Urothelium cell line (cell line): Measurements from ENCODE around the gene CPT2.

Experiments used
- DNase-seq: peaks from one replicate; pipeline ENCODE4 v3.0.0; 2011; ENCODE audit warnings: low spot score, mixed read lengths
- FAIRE-seq: peaks from 2 replicates; lab custom pipeline; 2011; peaks lifted over from hg19 to GRCh38; lab: Jason Lieb, UNC

The CPT2 gene

DNA sequence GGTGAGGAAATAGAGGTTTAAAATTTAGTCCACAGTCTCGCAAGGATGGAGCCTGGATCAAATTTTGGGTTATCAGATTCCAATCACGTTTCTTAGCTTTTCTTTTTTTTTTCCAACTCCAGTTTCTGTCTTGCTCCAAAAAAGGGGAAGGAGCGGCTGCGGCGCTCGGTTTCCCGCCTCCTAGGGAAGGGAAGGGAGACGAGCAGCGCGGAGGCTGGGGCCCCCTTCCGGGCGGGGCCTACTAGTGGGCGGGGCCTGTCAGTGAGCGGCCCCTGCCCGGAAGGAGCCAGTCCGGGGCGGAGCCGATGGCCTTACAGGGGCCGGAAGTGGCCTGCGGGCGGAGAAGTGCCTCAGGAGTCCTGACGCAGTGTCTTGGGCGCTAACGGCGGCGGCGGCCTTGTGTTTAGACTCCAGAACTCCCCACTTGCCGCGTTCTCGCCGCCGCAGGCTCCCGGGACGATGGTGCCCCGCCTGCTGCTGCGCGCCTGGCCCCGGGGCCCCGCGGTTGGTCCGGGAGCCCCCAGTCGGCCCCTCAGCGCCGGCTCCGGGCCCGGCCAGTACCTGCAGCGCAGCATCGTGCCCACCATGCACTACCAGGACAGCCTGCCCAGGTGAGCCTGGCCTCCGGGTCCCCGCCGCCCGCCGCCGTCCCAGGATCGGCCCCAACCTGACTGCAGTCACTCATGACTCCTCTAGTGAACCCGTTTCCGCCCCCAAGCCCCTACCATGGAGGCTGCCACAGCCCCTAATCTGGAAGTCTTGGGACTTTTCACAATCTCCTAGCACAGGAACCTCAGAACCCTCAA lies at the start of gene CPT2:
Gene CPT2, plus strand, starts transcription at position 340 of the 806 bp plus-strand sequence. Its CDS starts 120 bp downstream, at position 460.
- peak; percentile 99 for DNase-seq
- no peak for FAIRE-seq

DNA sequence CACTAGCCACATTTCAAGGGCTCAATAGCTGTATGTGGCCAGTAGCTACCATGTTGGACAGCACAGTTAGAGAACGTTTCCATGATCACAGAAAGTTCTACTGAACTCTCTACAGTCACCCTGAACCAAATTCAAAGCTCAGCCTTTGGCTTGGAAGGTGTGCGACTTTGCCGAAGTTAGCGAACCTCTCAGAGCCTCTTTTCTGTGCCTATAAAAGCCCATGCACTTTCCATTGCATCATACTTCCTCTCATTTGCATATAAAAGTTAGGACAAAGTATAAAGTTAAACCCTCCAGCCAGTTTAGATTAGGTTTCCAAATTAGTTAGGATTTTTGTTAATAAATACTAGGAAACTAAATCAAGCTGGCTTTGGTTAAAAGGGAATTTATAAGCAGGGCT lies 49.5 kb upstream of the CPT2 start:
- FAIRE-seq (no peak), DNase-seq (no peak)

DNA sequence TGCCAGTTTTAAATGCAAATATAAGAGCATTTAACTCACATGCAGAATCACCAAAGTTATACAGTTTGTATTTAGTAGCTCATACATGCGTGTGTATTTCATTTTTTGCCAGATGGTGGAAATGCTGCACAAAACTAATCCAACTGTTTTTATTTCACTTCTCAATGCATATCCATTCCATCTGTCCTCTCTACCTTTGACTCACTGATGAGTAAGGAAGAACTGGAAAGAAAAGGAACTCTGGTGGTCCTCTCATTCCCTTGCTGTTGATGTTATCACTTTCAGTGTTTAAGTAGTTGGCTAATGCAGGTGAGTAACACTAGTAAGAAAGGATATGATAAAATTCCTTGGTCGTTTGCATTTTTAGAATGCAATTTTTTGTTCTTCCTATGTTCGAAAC lies 48.5 kb upstream of the CPT2 start:
- DNase-seq = no peak
- no peak for FAIRE-seq

DNA sequence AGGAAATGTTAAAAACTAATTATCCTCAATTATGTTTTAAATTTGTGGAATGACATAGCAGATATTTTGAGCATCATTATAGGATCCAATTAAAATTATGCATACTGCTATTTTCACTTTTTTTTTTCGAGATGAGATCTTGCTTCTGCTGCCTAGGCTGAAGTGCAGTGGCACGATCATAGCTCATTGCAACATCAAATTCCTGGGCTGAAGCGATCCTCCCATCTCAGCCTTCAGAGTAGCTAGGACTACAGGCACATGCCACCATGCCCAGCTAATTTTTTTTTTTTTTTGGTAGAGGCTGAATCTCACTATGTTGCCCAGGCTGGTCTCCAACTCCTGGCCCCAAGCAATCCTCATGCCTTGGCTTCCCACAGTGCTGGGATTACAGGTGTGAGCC lies 42.9 kb upstream of the CPT2 start:
- DNase-seq = no peak
- no peak for FAIRE-seq

DNA sequence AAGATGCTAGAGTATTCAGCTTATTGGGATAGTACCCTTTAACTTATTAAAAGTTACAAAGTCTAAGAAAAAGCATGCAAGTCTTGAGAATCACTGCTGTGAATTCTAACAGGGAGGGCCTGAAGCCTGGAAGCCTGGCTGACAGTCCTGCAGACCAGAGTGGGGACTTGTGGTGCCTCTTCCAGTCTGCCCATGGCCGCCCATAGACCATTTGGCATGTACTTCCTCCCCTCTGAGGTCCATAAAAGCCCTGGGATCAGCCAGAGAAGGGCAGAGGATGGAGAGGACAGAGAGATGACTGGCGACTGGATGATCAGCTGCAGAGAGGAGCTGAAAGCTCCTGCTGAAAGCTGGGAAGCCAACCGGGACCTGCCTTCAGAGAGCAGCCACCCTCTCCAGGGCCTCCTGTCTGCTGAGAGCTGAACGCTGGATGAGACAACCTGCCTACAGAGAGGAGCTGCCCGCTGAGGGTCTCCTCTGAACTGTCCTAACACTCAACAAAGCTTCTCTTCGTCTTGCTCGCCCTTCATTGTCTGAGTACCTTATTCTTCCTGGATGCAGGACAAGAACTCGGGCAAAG lies 41.7 kb upstream of the CPT2 start:
- no peak for FAIRE-seq
- DNase-seq = no peak

DNA sequence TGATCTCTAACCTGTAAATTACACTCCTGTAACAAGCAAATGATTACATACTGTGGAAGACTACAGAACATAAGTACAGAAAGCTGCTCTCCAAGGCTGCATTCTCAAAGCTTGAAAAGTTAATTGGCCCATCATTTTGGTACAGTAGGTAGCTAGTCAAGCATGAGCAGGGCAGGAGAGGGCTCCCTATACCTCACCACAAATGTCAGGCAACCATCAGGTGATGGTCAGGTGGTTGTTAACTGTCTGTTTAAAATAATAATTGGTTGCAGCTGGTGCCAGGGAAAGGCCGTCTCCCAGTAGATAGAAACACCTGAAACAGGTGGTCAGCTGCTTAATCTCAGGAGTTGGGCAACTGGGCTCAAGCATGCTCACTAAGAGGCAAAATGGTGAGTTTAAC lies 41.1 kb upstream of the CPT2 start:
- FAIRE-seq (no peak), DNase-seq (no peak)

DNA sequence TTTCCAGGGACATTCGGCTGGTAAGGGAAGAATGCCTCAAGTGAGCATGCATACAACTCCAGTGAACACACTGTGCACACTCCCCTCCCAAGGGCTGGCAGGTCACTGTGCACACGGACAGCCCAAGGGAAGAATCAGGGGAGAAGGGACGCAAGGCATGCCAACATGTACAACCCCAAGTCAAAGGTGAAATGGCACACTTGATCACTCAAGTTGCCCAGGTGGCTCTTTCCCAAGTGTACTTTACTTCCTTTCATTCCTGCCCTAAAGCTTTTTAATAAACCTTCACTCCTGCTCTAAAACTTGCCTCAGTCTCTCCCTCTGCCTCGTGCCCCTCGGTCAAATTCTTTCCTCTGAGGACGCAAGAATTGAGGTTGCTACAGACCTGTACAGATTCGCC lies 40.7 kb upstream of the CPT2 start:
- DNase-seq (no peak), FAIRE-seq (no peak)

DNA sequence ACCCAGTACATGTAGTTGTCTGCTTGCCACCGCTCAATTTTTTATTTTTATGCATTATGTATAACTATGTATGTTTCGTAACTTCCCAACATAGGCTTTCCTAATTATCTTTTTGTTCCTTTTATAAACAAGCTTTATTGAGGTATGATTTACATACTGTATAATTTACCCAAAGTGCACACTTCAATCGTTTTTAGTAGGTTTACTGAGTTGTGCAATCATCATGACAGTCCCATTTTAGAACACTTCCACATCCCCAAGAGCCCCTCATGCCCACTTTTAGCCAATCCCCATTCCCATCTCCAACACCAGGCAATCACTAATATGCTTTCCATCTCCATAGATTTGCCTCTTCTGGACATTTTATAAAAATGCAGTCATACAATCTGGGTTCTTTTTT lies 39.8 kb upstream of the CPT2 start:
- no peak for DNase-seq
- no peak for FAIRE-seq

DNA sequence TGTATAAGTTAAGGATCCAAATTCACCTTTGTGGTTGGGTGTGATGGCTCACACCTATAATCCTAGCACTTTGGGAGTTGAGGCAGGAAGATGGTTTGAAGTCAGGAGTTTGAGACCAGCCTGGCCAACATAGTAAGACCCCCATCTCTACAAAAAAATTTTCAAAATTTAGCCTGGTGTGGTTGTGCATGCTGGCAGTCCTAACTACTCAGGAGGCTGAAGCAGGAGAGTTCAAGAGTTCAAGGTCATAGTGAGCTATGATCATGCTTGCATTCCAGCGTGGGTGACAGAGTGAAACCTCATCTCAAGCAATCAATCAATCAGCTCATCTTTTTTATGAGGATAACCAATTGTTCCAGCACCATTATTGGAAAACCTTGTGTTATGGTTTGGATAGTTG lies 37.7 kb upstream of the CPT2 start:
- FAIRE-seq = no peak
- DNase-seq = no peak

DNA sequence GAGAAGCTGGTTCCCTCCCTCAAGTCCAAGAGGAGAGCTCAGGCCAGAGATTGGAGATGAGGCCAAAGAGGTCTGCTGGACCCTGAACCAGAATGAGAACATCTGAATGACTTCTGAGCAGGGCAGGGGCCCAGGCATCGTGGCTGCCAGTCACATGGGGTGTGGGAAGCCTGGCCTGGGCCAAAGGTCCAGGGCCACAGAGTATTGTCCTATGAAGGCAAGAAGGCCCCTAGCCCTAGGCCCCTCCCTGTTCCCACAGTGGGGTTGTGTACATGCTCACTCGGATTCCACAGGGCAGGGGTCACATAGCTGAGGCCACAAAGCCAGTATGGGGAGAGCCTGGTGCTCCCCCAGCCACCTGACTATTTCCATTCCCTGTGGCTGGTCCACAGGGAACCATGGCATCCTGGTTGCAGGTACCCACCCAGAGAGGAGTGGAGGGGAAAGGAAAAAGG lies 35.7 kb upstream of the CPT2 start:
- no peak for DNase-seq
- no peak for FAIRE-seq

DNA sequence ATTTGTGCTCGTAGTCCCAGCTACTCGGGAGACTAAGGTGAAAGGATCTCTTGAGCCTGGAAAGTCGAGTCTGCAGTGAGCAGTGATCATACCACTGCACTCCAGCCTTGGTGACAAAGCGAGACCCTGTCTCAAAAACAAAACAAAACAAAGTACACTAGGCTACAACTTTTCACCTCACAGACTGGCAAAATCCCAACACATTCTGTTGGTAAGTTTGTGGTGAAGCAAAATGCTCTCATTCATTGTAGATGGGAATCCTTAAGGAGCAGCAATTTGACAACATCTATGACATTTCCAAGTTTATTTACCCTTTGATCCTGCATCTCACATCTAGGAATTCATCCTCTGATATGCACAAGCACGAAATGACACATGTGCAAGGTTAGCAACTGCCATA lies 34.0 kb upstream of the CPT2 start:
- DNase-seq = no peak
- no peak for FAIRE-seq

DNA sequence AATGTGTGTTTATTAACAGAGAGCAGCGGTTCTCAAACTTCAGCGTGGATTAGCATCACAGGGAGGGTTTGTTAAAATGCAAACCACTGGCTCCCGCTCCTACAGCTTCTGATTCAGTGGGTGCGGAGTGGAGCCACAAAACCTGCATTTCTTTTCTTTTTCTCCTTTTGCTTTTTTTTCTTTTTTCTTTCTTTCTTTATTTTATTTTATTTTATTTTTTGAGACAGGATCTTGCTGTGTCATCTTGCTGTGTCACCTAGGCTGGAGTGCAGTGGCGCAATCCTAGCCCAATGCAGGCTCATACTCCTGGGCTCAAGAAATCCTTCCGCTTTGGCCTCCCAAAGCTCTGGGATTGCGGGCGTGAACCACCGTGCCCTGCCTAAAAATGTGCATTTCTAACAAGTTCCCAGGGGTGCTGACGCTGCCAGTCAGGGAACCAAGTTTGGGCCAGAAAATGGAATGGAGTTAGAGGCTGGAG lies 33.3 kb upstream of the CPT2 start:
- DNase-seq = no peak
- FAIRE-seq = no peak

DNA sequence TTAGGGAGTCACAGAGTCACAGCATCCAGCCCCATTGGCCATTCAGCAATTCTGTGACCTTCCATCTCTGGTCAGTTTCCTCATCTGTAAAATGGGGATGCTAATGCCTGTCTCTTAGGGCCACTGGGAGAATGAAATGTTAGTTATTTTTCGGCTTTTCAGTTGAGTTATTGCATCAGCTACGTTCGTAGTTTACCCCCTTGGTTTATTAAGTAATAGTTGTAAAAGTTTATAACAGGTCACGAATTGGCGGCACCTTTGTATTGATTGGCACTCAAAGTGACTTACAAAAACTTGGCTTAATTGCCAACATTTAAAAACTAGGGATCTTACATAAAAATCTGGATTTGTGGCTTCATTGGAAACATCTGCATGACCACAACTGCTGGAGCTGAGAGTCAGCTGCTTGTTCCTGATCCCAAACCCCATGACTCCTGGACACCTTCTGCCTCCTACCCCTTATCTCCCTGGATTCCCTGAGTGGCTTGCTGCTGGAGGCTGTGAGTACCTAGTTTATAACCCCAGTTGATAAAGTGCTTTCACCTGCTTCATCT lies 31.1 kb upstream of the CPT2 start:
- FAIRE-seq = no peak
- DNase-seq = no peak

DNA sequence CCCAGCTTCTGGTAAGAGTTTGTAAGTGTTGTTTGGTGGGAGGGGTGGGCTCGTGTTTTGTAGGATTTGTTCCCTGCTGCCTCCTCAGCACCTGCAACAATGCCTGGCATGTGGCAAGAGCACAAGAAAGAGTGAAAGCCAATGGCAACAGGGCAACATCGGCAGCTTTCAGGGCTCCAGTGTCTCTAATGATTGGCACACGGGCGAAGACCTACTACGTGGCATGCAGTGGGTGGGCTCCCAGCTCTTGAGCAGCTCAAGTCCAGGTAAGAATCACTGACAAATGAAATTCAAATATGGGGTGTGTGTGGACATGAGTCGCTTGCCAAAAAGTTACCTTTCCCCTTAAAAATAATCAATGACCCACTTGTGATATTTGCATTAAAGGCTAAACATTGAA lies 30.3 kb upstream of the CPT2 start:
- no peak for FAIRE-seq

DNA sequence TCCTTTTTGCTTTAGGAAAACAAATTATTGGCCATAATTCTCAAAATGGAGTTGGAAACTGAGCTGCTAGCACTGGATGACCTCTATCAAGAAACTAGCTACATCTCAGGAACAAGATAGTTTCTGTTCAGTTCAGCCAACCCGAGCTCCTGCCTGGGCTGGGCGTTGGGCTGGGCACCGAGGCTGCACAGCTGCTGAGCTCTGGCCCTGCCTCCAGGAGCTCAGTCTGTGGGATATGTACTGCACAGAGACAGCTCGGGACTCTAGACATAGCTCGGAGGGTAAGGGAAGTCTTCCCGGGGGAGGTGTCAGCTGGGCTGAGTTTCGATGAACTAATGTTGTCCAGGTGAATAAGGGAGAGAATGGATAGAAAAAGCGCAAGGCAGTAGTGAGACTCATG lies 29.7 kb upstream of the CPT2 start:
- DNase-seq (no peak), FAIRE-seq (no peak)

More for the DNA sequence above, 30.3 kb upstream of the CPT2 start:
- no peak for DNase-seq

DNA sequence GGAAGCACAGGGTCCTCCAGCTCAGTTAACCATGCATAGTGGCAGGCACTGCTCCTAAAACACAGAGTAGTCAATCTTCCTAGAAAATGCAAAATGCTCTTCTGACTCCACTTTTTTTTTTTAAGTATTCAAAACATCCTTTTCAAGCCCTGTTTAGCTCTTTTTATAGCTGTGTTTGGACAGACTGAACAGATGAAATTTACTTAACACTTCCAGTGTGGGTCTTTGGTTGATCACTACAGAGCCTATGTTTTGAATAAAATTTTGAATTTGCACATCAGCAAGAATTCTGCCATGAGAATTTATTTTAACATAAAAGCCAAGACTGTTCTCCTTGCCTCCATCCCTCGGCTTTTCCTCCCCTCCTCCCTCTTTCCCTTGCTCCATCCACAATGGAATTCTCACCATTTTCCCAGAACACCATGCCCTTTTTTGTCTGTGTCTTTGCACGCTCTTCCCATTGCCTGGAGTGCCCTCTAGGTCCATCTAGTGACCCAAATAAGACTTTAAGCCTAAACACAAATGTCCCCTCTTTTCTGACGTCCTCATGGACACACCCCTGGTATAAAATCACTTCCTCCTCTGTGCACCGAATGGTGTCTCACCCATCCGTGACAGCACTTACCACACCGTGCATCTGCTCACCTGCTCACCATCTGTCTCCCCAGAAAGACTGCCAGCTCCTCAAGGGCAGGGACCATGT lies 24.0 kb upstream of the CPT2 start:
- DNase-seq (peak; percentile 33), FAIRE-seq (no peak)

DNA sequence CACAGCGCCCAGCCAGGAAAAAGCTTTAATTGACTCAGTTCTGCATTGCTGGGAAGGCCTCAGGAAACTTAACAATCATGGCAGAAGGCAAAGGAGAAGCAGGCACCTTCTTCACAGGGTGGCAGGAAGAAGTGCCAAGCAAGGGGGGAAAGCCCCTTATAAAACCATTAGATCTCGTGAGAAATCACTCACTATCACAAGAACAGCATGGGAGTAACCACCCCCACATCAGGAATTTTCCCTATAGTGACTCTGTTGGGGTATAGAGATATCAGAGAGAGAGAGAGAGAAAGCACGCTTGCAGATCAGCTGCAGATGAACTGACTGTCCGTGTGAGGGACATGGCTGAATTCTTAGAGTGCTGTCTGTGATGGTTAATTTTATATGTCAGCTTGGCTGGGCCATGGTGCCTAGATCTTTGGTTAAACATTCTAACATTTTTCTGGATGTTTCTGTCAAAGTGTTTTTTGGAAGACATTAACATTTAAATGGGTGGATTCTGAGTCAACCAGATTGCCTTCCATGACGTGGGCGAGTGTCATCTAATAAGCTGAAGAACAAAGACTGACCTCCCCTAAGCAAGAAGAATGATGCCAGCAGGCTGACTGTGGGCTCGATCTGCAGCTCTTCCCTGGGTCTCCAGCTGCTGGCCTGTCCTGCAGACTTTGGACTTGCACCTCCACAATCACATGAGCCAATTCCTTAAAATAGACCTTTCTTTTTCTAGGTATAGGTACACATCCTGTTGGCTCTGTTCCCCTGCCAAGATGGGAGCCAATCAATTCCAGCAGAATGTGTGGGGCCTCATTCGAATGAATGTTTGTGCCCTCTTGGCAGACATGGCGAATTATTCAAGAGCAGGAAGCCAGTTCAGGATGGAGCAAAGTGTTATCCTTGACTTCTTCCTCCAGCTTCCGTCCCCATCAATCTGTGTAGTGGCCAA lies 21.4 kb upstream of the CPT2 start:
- no peak for DNase-seq

DNA sequence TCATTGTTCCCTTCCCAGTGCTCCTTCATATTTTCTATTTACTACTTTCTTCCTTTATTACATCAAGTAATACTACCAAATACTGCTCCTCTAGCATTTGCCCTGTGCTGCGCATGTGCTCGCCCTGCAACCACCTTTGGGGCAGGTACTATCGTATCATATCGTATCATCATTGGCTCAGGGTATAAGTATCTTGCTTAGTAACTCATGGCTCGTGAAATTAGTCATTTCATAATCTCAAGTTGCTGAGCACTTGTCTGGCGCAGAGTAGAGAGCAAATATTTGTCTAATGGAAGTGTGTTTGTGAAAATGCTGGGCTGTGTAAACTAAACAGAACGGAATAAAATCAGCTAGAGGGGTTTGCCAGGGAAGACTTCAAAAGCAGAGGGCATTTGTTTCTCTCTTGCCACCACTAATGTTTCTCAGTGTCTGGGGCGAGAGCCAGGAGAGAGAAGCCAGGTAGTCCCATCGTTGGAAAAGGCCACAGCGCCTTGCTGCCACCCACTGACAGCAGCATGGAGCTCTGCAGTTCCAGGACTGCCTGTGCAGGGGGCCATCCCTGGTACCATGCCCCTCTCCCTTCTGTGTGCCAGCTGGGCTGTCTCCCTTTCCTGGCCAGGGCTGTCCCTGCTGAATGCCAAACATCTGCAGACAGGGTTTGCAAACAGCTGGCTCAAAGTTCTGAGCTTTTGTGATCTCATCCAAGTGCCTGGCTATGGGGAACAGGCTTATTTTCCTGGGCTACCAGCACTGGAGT lies 20.0 kb upstream of the CPT2 start:
- no peak for DNase-seq
- no peak for FAIRE-seq

More for the DNA sequence above, 21.4 kb upstream of the CPT2 start:
- no peak for FAIRE-seq

DNA sequence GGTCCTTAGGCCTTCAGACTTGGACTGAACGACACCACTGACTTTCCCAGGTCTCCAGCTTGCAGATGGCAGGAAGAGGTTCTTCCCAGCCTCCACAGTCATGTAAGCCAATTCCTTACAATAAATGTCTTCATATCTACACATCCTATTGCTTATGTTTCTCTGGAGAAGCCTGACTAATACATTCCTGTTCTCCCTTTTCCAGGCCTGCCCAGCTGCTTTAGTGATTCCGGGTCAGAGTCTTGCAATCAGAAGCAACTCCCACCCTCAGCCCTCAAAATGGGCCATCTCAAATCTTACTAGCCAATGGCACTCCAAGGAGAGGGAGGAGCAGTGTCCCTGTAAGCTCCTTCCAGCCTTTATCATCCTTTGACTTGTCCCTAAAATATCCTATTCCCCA lies 16.4 kb upstream of the CPT2 start:
- no peak for FAIRE-seq
- DNase-seq = no peak

DNA sequence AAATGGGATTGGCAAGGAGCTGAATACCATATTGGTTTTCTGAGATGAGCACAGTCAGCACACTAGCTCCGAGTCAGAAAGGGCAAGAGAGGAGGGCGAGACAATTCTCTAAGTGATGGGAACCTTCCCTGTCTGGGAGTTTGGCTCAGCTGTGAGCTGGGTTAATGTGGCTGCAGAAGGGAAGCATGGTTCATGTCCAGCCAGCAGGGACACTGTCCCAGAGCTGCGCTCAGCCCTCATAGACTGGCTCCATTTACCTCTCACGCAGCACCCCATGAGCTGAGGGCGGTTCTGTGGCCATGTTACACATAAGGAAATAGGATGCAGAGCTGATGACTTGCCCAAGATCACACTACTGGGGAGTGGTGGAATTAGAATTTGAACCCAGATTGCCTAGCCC lies 15.7 kb upstream of the CPT2 start:
- FAIRE-seq (no peak), DNase-seq (no peak)
